ENCODE measurements around the gene CREG1. TPM values are rescaled to one million over a fixed set of nuclear protein-coding genes. Genes with fewer than 3 reads are reported as not detected.

The CREG1 gene
- total and polyA plus RNA-seq, 4 donors = 86.8 to 123 (median 95.8) TPM

GRCh38 chr1:167566766-167567165 lies 13.2 kb upstream of the CREG1 start:
- H3K4me1 ChIP-seq (ENCODE audit: control insufficient read depth in 4 of 4, insufficient read depth in 4 of 4, low read length in 3 of 4) = no peaks in the 10 kb centered on the region
- H3K36me3 ChIP-seq (ENCODE audit: control insufficient read depth in 4 of 4, insufficient read depth in 3 of 4, low read depth in 1 of 4, low read length in 3 of 4) = no peaks in the 10 kb centered on the region
- H3K4me3 ChIP-seq (ENCODE audit: low read depth in 1 of 3, low read length in 3 of 3) = no peak overlapping the region
- H3K27ac ChIP-seq (ENCODE audit: low read depth in 1 of 2, low read length in 2 of 2) = no peak overlapping the region
- H3K27me3 ChIP-seq (ENCODE audit: control insufficient read depth in 4 of 4, insufficient read depth in 4 of 4, low read length in 3 of 4) = no peaks in the 10 kb centered on the region
- no peak overlapping the region for H3K9ac ChIP-seq (ENCODE audit: low read depth in 1 of 2, low read length in 2 of 2)
- no peaks in the 10 kb centered on the region for H3K9me3 ChIP-seq (ENCODE audit: control insufficient read depth in 4 of 4, low read length in 3 of 4)
- TF ChIP-seq HNF4A (conservative IDR thresholded peaks at IDR 0.05) (no peak), SP1 (IDR thresholded peaks at IDR 0.05) (no peak), YY1 (IDR thresholded peaks at IDR 0.05) (no peak), ATF3 (IDR thresholded peaks at IDR 0.05) (no peak), CTCF (IDR thresholded peaks at IDR 0.05; ENCODE audit: low read depth, low read length, missing input control) (no peak), MAX (IDR thresholded peaks at IDR 0.05) (no peak)
- 87% methylated on average over 3 of the region's 3 CpGs for WGBS
- DNase-seq (ENCODE audit: low spot score) = no peak

- Histone ChIP-seq H3K4me1 (ENCODE audit: control insufficient read depth in 4 of 4, insufficient read depth in 4 of 4, low read length in 3 of 4) (no peaks in the 10 kb centered on the region), H3K36me3 (ENCODE audit: control insufficient read depth in 4 of 4, insufficient read depth in 3 of 4, low read depth in 1 of 4, low read length in 3 of 4) (no peaks in the 10 kb centered on the region), H3K9ac (ENCODE audit: low read depth in 1 of 2, low read length in 2 of 2) (no peak overlapping the region), H3K4me3 (ENCODE audit: low read depth in 1 of 3, low read length in 3 of 3) (no peak overlapping the region), H3K27ac (ENCODE audit: low read depth in 1 of 2, low read length in 2 of 2) (no peak overlapping the region), H3K9me3 (ENCODE audit: control insufficient read depth in 4 of 4, low read length in 3 of 4) (no peaks in the 10 kb centered on the region), H3K27me3 (ENCODE audit: control insufficient read depth in 4 of 4, insufficient read depth in 4 of 4, low read length in 3 of 4) (no peaks in the 10 kb centered on the region)
- TF ChIP-seq RAD21 (IDR thresholded peaks at IDR 0.05) (no peak), HNF4G (IDR thresholded peaks at IDR 0.05) (no peak), TAF1 (conservative IDR thresholded peaks at IDR 0.05) (no peak), FOXA1 (IDR thresholded peaks at IDR 0.05) (no peak), EGR1 (IDR thresholded peaks at IDR 0.05; ENCODE audit: low read depth in 2 of 2) (no peak), RXRA (IDR thresholded peaks at IDR 0.05) (no peak), GABPA (IDR thresholded peaks at IDR 0.05 in 1 of 2, conservative IDR thresholded peaks at IDR 0.05 in 1 of 2) (no peak), NR2F2 (IDR thresholded peaks at IDR 0.05) (no peak), CTCF (IDR thresholded peaks at IDR 0.05; ENCODE audit: low read depth, low read length, missing input control) (no peak), ATF3 (IDR thresholded peaks at IDR 0.05) (no peak), REST (IDR thresholded peaks at IDR 0.05) (no peak), FOXA2 (IDR thresholded peaks at IDR 0.05) (no peak), SP1 (IDR thresholded peaks at IDR 0.05) (no peak), HNF4A (conservative IDR thresholded peaks at IDR 0.05) (no peak), ZBTB33 (IDR thresholded peaks at IDR 0.05) (no peak), JUND (IDR thresholded peaks at IDR 0.05) (no peak), YY1 (IDR thresholded peaks at IDR 0.05) (no peak)
- DNase-seq (ENCODE audit: low spot score) = no peak
- 85% methylated on average over 5 of the region's 5 CpGs for WGBS
Observed at GRCh38 chr1:167565922-167566321, 12.4 kb upstream of the CREG1 start.

Data from liver (tissue), 9 donors.